Thymus (tissue), 11 donors: ENCODE results near the gene FMNL3. TPM values are rescaled to one million over a fixed set of nuclear protein-coding genes. Genes with fewer than 3 reads are reported as not detected.

Experiments used
- DNase-seq, 9 donors: peaks; one replicate each; pipeline ENCODE4 v3.0.0-alpha.2; 2013; ENCODE audit warnings: low spot score in 9 of 9, low read depth in 6 of 9, missing footprints in 1 of 9
- H3K27ac ChIP-seq, 2 donors: one replicate each; pipeline ENCODE4 v1.5.1; 2013; ENCODE audit warnings: control low read depth in 1 of 2, low read depth in 1 of 2, low read length in 1 of 2, mild to moderate bottlenecking in 1 of 2, moderate library complexity in 1 of 2
- H3K27me3 ChIP-seq, 2 donors: one replicate each; pipeline ENCODE4 v1.5.1; 2013; ENCODE audit warnings: low read length in 1 of 2; ENCODE audit not compliant: control insufficient read depth in 2 of 2, insufficient read depth in 1 of 2
- H3K36me3 ChIP-seq, 2 donors: one replicate each; pipeline ENCODE4 v1.5.1; 2013; ENCODE audit warnings: low read length in 1 of 2, mild to moderate bottlenecking in 1 of 2, moderate library complexity in 1 of 2; ENCODE audit not compliant: control insufficient read depth in 2 of 2, insufficient read depth in 2 of 2
- H3K4me1 ChIP-seq, 2 donors: one replicate each; pipeline ENCODE4 v1.5.1; 2013; ENCODE audit warnings: low read length in 2 of 2; ENCODE audit not compliant: control insufficient read depth in 2 of 2, insufficient read depth in 2 of 2
- H3K4me3 ChIP-seq, 2 donors: one replicate each; pipeline ENCODE4 v1.5.1; 2013; ENCODE audit warnings: low read length in 2 of 2, control low read depth in 1 of 2, mild to moderate bottlenecking in 1 of 2
- H3K9me3 ChIP-seq, 2 donors: one replicate each; pipeline ENCODE4 v1.5.1; 2013; ENCODE audit warnings: low read length in 1 of 2, mild to moderate bottlenecking in 1 of 2; ENCODE audit not compliant: control insufficient read depth in 2 of 2, insufficient read depth in 1 of 2
- WGBS: extraction: QIAGEN DNeasy Blood & Tissue Kit; methylation state at CpG from one replicate; pipeline ENCODE4 v1.1.7; 2013; 5-methylcytosine and 5-hydroxymethylcytosine counted together
- polyA plus RNA-seq: library from polyadenylated mRNA; stranded (reverse); fragments of 200-250 nt; gene quantifications from one replicate; pipeline ENCODE4 v1.2.3, GENCODE V29; 2013
- total RNA-seq: library from RNA; stranded (reverse); fragments of 120-200 nt; gene quantifications from one replicate; pipeline ENCODE4 v1.2.4, GENCODE V29; 2013
- donor health status: healthy.

The FMNL3 gene
- total and polyA plus RNA-seq, 2 donors = 9.8 to 26.1 TPM

DNA sequence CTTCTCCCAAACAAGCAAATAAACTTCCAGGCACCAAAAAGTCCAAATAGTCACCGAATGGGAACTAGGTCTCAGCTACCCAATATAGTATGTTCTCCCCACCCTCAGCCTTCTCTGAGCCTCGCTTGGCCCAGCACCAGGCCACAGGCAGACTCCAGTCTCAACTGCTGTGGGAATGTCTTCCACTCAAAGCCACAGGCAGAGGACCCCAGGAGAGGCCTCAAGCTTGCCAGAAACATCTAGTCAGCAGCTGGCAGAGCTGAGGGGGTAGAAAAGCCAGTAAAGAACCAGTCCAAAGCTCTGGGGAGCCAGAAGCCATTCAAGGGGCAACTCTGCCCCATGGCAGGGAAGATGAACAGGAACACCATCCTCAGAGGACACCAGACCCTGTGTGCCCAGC lies 41.8 kb downstream of the FMNL3 start:
- Histone ChIP-seq H3K4me1 (peaks cover 41 to 89% of the 10 kb centered on the region in 2 donors), H3K27me3 (no peaks in the 10 kb centered on the region), H3K36me3 (peaks cover 5 to 18% of the 10 kb centered on the region in 2 donors), H3K27ac (peak overlapping the region in 1 of 2 donors; percentile 32), H3K9me3 (no peaks in the 10 kb centered on the region), H3K4me3 (no peak overlapping the region)
- WGBS = 83% methylated on average over 2 of the region's 2 CpGs
- DNase-seq = no peak

DNA sequence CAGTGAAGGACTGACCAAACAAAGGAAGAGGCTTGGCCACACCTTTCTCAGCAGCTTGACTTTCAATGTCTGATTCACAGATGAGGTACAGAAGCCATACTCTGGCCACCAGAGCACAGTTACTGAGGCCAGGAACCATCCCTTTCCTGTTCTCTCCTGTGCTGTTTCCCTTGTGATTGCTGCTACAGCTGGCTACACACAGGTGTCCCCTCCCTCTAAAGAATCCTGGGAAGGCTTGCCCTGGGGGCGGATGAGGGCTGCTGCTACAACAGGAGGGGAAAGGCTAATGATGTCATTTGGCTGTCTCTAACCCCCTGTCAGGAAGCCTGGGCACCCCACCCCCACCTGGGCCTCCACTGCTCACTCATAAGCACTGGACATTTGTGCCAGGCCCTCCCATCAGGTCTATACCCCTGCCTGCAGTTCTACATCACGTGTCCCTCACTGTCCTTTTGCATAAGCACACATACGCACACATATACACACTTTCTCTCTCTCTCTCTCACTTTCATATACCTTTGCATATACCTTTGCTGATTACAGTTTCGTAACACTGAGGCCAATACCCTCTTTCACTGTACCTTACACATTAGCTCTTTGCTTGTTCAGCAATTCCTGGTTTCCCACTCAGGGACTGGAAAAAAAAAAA lies 42.5 kb downstream of the FMNL3 start:
- Histone ChIP-seq H3K27ac (peak overlapping the region; percentile 32 to 39), H3K9me3 (no peaks in the 10 kb centered on the region), H3K4me3 (no peak overlapping the region), H3K4me1 (peaks cover 39 to 83% of the 10 kb centered on the region in 2 donors), H3K36me3 (peaks cover 5 to 20% of the 10 kb centered on the region in 2 donors), H3K27me3 (no peaks in the 10 kb centered on the region)
- WGBS = 93% methylated on average over 4 of the region's 4 CpGs
- DNase-seq = no peak

DNA sequence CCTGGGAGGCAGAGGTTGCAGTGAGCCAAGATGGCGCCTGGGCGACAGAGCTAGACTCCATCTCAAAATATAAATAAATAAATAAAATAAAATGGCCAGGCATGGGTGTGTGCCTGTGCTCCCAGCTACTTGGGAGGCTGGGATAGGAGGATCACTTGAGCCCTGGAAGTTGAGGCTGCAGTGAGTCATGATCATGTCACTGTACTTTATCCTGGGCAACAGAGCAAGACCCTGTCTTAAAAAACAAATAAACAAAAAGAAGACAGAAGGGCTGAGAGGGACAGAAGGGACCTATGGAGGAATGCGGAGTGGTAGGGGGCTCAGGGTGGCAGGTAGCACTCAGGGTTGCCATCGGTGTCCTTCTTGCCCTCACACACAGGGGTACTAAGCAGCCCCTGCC lies 43.0 kb downstream of the FMNL3 start:
- Histone ChIP-seq H3K27ac (peak overlapping the region in 1 of 2 donors; percentile 39), H3K4me1 (peaks cover 39 to 78% of the 10 kb centered on the region in 2 donors), H3K36me3 (peaks cover 5 to 22% of the 10 kb centered on the region in 2 donors), H3K27me3 (no peaks in the 10 kb centered on the region), H3K9me3 (no peaks in the 10 kb centered on the region), H3K4me3 (no peak overlapping the region)
- no peak for DNase-seq
- whole genome bisulfite sequencing = 98% methylated on average over 4 of the region's 4 CpGs

DNA sequence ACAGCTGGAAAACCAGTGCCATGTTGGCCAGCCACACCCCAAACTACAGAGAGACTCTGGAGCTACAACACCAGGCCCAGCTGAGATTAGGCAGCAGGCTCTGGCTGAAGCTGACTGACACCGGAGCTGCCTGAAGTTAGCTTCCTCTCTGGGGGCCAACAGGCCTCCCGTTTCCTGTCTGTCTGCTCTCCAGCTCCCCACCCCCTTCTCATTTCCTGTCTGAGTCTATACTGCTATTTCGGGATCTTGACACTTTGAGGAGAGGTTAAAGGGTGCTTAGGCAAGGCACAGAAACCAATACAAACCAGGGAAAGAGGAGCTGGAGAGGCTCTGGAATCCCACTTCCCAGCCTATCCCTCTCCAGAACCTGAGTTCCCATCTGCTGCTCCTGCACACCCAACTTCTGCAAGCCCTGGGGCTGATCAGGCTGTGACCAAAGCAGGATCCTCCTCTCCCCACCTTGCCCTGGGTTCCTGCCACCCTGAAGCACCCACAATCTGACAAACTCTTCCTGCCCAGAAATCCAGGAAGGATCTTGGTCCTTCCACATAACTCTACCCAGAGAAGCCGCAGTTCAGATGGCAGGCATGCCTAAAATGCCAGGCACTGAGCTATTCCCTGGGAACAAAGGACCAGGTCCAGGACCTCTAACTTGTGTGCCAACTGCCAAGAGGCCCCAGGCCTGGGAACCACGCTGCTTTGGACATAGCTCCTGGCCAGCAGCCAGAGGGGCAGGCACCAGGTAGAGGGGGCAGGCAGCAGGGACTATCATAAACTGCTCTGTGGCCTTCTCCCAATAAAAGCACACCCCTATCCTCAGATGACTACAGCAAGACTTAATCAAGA lies 44.0 kb downstream of the FMNL3 start:
- Histone ChIP-seq H3K9me3 (no peaks in the 10 kb centered on the region), H3K27me3 (no peaks in the 10 kb centered on the region), H3K27ac (peak overlapping the region; percentile 78 to 92), H3K4me1 (peaks cover 39 to 74% of the 10 kb centered on the region in 2 donors), H3K36me3 (peaks cover 6 to 30% of the 10 kb centered on the region in 2 donors), H3K4me3 (peak overlapping the region; percentile 10 to 20)
- DNase-seq = peak; percentile 70 to 95 (median 84)
- WGBS = 16% methylated on average over 5 of the region's 5 CpGs

DNA sequence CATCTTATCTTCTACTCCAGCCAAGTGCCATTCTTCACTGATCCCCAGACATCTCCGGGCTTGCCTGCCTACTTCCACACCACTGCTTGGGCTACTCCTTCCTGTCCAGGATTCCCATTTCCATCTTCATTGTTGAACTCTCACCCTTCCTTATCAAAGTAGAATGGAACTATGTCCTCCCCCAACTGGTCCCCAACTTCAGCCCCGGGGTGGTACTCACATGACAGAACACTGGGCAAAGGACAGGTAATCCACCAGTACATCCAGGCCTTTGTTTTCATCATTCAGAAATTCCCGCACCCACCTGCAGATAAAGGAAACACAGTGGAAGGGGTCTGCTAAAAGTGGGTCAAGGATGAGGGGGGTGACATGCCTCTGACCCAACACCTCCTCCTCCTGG lies 45.5 kb downstream of the FMNL3 start:
- Histone ChIP-seq H3K9me3 (no peaks in the 10 kb centered on the region), H3K36me3 (peaks cover 12 to 41% of the 10 kb centered on the region in 2 donors), H3K27ac (peak overlapping the region; percentile 37 to 92), H3K4me3 (no peak overlapping the region), H3K27me3 (no peaks in the 10 kb centered on the region), H3K4me1 (peaks cover 39 to 66% of the 10 kb centered on the region in 2 donors)
- 97% methylated on average over 3 of the region's 3 CpGs for WGBS
- DNase-seq = no peak

DNA sequence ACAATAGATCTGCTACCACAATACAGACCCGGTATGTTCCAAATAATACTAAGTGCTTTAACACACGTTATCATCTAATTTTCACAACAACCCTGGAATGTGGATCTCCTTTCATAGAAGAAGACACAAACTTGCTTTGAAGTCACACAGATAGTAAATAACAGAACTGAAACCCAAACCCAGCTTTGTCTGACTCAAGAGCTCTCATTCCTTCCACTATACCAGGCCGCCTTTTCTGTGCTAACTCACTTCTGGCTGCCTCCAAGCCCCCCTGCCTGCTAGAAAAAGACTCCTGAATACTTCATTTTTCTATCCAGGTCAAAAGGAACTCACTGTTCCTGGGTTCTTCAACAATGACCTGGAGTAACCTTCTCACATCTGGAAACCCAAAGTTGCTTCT lies 46.0 kb downstream of the FMNL3 start:
- no peak overlapping the region for H3K27ac ChIP-seq
- DNase-seq = no peak
- H3K36me3 ChIP-seq = peaks cover 14 to 46% of the 10 kb centered on the region in 2 donors
- no peaks in the 10 kb centered on the region for H3K27me3 ChIP-seq
- H3K9me3 ChIP-seq = no peaks in the 10 kb centered on the region
- peaks cover 36 to 66% of the 10 kb centered on the region in 2 donors for H3K4me1 ChIP-seq
- no peak overlapping the region for H3K4me3 ChIP-seq
- WGBS = 93% methylated on average over 3 of the region's 3 CpGs

DNA sequence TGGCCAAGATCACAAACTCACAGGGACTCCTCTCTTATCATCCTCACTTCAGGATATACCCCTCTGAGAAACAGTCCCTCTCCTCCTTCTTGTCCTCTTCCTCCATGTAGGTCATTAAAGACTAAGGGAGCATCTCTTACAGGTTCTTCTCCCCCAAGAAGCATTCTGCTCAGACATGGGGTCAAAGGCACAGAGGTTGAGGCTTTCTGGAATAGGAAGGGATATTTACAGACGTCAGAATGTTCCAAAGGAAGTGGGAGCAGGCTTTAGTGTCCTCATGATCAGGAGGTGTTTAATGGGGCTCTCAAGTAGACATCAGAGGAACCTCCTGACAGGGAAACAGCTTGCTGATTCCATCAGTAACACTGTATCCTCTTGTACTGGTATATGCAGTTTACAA lies 47.5 kb downstream of the FMNL3 start:
- Histone ChIP-seq H3K36me3 (peaks cover 16 to 48% of the 10 kb centered on the region in 2 donors), H3K9me3 (no peaks in the 10 kb centered on the region), H3K27me3 (no peaks in the 10 kb centered on the region), H3K4me3 (no peak overlapping the region), H3K4me1 (peaks cover 36 to 57% of the 10 kb centered on the region in 2 donors), H3K27ac (no peak overlapping the region)
- no peak for DNase-seq
- WGBS = 97% methylated on average over 1 of the region's 1 CpG

DNA sequence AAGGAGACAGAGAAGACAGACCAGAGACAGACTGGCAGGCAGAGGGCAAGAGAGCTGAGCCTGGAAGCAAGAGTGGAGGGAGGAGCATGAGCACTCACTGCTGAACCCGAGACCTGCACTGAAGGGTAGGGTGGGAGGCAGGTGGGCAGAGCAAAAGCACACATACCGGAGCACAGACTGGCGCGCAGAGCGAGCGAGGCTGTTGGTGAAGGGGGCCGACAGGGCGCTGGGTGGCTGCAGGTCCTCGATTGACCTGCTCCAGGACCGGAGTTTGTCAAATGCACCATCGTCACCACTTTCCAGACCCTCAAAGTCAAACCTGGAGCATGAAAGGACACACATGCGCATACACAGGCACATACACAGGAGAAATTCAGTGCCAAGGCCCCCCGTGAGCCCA lies 48.9 kb downstream of the FMNL3 start:
- H3K36me3 ChIP-seq = peaks cover 30 to 62% of the 10 kb centered on the region in 2 donors
- no peaks in the 10 kb centered on the region for H3K27me3 ChIP-seq
- H3K4me1 ChIP-seq = peaks cover 22 to 42% of the 10 kb centered on the region in 2 donors
- WGBS = 98% methylated on average over 13 of the region's 13 CpGs
- no peak overlapping the region for H3K4me3 ChIP-seq
- no peak for DNase-seq
- H3K27ac ChIP-seq = no peak overlapping the region
- no peaks in the 10 kb centered on the region for H3K9me3 ChIP-seq

DNA sequence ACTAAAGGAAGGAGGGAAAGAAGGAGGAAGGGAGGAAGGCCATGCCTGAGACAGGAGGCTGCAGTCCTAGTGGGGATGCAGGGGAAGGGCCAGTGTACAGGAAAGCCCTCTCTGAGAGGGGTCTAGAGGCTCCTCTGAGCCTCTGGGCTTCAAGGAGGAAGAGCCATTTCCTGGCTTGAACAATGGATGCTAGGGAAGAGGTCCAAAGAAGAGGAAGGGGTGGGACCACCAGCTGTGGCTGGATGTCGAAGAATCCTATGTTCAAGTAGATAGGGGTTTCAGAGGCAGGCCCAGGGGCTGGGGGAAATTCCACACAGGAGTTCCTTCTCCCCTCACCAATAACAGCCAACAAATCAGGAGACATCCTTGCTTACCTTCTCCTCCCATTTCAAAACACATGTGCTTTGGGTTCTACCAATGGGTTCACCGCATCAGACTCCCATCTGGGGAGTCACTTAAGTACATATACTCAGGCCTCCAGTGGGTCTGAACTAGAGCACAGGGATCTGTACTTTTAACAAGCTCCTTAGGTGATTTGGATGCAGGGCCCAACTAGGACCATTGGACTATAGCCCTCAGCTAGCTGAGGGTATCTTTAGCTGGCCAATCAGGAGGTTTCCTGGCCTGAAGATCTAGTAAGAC lies 51.5 kb downstream of the FMNL3 start:
- WGBS = 89% methylated on average over 2 of the region's 2 CpGs
- H3K4me1 ChIP-seq = peaks cover under 1 to 21% of the 10 kb centered on the region in 2 donors
- no peak for DNase-seq

More for the DNA sequence above, 51.5 kb downstream of the FMNL3 start:
- no peak overlapping the region for H3K27ac ChIP-seq
- no peaks in the 10 kb centered on the region for H3K27me3 ChIP-seq
- no peak overlapping the region for H3K4me3 ChIP-seq
- no peaks in the 10 kb centered on the region for H3K9me3 ChIP-seq
- peaks cover 32 to 71% of the 10 kb centered on the region in 2 donors for H3K36me3 ChIP-seq
